ENCODE data around the gene RELT. TPM values are rescaled to one million over a fixed set of nuclear protein-coding genes. Genes with fewer than 3 reads are reported as not detected.

Gene RELT
- total RNA-seq, 1 donor from 2014 or later: 15.2 TPM

DNA sequence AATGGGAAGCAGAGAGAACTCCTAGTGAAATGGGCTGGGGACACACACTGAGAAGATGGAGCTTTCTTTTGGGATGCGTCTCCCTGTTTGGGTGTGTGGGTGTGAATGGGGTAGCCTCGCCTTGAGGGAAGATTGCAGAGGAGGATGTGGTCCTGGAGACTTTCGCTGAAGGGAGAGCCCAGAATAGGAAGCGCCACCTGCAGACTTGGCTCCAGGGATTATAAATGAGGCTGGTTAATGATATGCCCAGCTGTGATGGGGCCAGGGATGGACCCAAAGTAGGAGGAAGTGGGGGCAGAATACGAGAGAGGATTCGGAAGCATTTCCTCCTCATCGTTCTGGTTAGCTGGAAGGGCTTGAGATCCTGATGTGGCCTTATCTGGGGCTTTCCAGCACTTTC lies 13.7 kb downstream of the RELT start:
- Mint-ChIP-seq H3K36me3 (ENCODE audit: low read depth, unreplicated experiment) (no peaks in the 10 kb centered on the region), H3K27me3 (ENCODE audit: unreplicated experiment) (peaks cover 20% of the 10 kb centered on the region), H3K9me3 (ENCODE audit: unreplicated experiment) (no peaks in the 10 kb centered on the region), H3K27ac (ENCODE audit: unreplicated experiment) (no peak overlapping the region), H3K4me3 (ENCODE audit: unreplicated experiment) (no peak overlapping the region), H3K4me1 (ENCODE audit: unreplicated experiment) (peaks cover 39% of the 10 kb centered on the region)
- no peak for DNase-seq (ENCODE audit: low spot score)
- TF ChIP-seq, protein P1, sequence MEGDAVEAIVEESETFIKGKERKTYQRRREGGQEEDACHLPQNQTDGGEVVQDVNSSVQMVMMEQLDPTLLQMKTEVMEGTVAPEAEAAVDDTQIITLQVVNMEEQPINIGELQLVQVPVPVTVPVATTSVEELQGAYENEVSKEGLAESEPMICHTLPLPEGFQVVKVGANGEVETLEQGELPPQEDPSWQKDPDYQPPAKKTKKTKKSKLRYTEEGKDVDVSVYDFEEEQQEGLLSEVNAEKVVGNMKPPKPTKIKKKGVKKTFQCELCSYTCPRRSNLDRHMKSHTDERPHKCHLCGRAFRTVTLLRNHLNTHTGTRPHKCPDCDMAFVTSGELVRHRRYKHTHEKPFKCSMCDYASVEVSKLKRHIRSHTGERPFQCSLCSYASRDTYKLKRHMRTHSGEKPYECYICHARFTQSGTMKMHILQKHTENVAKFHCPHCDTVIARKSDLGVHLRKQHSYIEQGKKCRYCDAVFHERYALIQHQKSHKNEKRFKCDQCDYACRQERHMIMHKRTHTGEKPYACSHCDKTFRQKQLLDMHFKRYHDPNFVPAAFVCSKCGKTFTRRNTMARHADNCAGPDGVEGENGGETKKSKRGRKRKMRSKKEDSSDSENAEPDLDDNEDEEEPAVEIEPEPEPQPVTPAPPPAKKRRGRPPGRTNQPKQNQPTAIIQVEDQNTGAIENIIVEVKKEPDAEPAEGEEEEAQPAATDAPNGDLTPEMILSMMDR (IDR thresholded peaks at IDR 0.05; ENCODE audit: unreplicated experiment): no peak

DNA sequence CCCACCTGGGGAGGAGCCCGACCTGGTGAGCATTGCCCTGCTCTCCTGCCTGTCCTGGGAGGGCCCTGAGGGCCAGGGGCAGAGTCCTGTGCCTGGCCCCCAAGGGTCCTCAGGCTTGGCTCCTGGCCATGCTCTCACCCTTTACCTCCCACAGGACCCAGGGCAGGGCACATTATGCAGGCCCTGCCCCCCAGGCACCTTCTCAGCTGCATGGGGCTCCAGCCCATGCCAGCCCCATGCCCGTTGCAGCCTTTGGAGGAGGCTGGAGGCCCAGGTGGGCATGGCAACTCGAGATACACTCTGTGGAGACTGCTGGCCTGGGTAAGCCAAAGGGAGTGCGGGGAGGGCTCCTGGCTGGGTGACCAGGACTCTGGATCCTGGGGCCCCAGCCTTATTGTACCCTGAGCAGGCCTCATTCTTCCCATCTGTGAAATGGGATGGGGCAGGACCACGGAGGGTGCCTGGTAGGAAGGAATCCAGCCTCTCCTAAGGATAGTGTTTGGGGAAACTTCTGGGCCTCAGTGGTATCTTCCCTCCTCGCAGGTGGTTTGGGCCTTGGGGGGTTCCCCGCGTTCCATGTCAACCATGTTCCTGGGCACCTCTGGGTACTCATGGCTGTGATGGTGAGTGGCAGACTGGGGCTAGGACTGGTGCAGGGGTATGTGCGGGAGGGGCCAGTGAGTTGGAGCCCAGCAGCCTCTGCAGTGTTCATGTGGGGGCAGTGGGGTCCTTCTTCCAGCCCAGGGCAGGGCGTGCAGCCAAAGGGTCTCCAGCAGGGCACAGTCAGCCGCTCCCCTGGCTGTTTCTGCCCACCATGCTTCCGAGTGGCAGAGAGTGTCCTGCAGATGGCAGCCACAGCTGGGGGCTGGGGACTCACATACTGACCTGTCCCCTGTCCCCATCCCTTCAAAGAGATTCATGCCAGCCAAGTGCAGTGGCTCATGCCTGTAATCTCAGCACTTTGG lies 14.7 kb downstream of the RELT start:
- no peak overlapping the region for H3K27ac Mint-ChIP-seq (ENCODE audit: unreplicated experiment)
- DNase-seq (ENCODE audit: low spot score): no peak
- TF ChIP-seq, protein P1 (IDR thresholded peaks at IDR 0.05; ENCODE audit: unreplicated experiment): no peak
- H3K27me3 Mint-ChIP-seq (ENCODE audit: unreplicated experiment): peaks cover 19% of the 10 kb centered on the region
- H3K36me3 Mint-ChIP-seq (ENCODE audit: low read depth, unreplicated experiment): no peaks in the 10 kb centered on the region
- no peaks in the 10 kb centered on the region for H3K9me3 Mint-ChIP-seq (ENCODE audit: unreplicated experiment)
- H3K4me3 Mint-ChIP-seq (ENCODE audit: unreplicated experiment): no peak overlapping the region
- peaks cover 31% of the 10 kb centered on the region for H3K4me1 Mint-ChIP-seq (ENCODE audit: unreplicated experiment)

DNA sequence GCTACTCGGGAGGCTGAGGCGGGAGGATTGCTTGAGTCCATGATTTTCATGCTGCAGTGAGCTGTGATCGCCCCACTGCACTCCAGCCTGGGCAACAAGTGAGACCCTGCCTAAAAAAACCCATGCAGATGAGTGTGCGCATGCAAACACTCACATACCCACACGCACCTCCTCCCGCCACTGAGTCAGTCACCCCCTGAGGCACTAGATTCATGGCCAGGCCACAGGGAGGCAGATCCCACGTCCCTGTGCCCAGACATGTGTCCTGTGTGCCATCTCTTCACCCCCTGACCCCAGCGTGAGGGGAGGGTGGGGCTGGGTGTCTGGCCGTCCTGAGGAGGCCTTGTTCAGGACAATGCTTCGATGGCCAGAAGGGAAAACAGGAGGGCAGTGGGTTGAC lies 15.5 kb downstream of the RELT start:
- no peaks in the 10 kb centered on the region for H3K36me3 Mint-ChIP-seq (ENCODE audit: low read depth, unreplicated experiment)
- no peaks in the 10 kb centered on the region for H3K9me3 Mint-ChIP-seq (ENCODE audit: unreplicated experiment)
- TF ChIP-seq, protein P1 (IDR thresholded peaks at IDR 0.05; ENCODE audit: unreplicated experiment): no peak
- H3K27me3 Mint-ChIP-seq (ENCODE audit: unreplicated experiment): peaks cover 21% of the 10 kb centered on the region
- no peak for DNase-seq (ENCODE audit: low spot score)
- H3K4me3 Mint-ChIP-seq (ENCODE audit: unreplicated experiment): no peak overlapping the region
- H3K27ac Mint-ChIP-seq (ENCODE audit: unreplicated experiment): no peak overlapping the region
- H3K4me1 Mint-ChIP-seq (ENCODE audit: unreplicated experiment): peaks cover 30% of the 10 kb centered on the region

DNA sequence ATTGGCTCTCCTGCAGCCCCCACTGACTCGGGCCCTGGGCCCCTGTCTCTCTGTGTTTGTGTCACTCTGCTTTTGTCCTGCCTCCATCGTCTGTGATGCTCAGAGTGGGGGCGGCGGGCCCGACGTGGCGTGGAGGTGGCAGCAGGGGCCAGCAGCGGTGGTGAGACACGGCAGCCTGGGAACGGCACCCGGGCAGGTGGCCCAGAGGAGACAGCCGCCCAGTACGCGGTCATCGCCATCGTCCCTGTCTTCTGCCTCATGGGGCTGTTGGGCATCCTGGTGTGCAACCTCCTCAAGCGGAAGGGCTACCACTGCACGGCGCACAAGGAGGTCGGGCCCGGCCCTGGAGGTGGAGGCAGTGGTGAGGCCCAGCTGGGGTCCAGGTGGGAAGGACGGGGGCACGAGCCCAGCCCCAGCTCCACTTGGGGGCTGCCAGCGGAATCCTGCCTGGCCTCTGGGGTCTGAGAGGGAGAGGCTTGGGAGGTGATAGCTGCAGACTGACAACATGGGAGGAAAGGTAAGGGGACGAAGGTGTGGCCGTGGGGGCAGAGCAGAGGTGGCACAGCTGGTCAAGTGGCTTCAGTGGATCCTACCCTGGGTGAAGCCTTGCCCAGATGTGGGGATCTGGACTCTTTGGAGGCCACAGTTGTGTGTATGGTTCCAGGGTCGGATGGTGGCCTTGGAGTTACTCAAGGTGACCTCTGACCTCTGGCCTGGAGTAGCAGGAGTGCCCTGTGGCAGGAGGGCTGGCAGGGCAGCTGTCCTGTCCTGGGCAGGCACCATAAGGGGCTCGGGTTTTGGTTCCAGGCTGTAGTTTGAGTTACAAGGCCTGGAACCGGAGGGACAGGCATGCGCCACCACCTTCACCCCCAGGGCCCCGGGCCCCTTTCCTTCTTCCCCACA lies 16.2 kb downstream of the RELT start:
- TF ChIP-seq, protein P1 (IDR thresholded peaks at IDR 0.05; ENCODE audit: unreplicated experiment): no peak
- H3K27me3 Mint-ChIP-seq (ENCODE audit: unreplicated experiment): peaks cover 21% of the 10 kb centered on the region
- no peak for DNase-seq (ENCODE audit: low spot score)
- H3K36me3 Mint-ChIP-seq (ENCODE audit: low read depth, unreplicated experiment): peaks cover 5% of the 10 kb centered on the region
- H3K9me3 Mint-ChIP-seq (ENCODE audit: unreplicated experiment): no peaks in the 10 kb centered on the region
- peak overlapping the region; percentile 82 for H3K27ac Mint-ChIP-seq (ENCODE audit: unreplicated experiment)
- H3K4me1 Mint-ChIP-seq (ENCODE audit: unreplicated experiment): peaks cover 23% of the 10 kb centered on the region
- H3K4me3 Mint-ChIP-seq (ENCODE audit: unreplicated experiment): no peak overlapping the region

Measured in endothelial cell (in vitro differentiated cells).